ENCODE data around the gene PCNX2.

DNA sequence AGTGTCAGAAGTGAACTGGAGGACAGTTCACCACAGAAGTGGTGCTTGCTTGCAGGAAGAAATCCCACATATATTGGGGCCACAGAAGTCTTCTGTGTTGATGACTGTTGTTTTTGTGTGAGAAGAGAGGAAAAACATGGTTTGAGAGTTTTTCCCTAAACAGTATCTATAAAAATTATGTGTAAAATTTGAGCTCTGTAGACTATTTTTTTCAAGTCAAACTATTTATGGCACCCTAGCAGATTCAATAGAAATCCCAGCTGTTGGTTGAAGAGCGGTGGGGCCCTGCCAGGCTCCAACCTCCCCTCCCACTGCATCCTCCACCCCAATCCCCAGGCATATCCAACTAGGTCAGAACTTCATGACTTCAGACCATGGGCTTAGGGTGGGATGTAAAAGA lies 283.5 kb downstream of the PCNX2 start:
- TF ChIP-seq, protein P1, sequence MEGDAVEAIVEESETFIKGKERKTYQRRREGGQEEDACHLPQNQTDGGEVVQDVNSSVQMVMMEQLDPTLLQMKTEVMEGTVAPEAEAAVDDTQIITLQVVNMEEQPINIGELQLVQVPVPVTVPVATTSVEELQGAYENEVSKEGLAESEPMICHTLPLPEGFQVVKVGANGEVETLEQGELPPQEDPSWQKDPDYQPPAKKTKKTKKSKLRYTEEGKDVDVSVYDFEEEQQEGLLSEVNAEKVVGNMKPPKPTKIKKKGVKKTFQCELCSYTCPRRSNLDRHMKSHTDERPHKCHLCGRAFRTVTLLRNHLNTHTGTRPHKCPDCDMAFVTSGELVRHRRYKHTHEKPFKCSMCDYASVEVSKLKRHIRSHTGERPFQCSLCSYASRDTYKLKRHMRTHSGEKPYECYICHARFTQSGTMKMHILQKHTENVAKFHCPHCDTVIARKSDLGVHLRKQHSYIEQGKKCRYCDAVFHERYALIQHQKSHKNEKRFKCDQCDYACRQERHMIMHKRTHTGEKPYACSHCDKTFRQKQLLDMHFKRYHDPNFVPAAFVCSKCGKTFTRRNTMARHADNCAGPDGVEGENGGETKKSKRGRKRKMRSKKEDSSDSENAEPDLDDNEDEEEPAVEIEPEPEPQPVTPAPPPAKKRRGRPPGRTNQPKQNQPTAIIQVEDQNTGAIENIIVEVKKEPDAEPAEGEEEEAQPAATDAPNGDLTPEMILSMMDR (conservative IDR thresholded peaks at IDR 0.05; ENCODE audit: low read depth, low read length), result no peak
- TF ChIP-seq EZH2 (IDR thresholded peaks at IDR 0.05; ENCODE audit: borderline replicate concordance, low read depth, low read length, poor library complexity, severe bottlenecking), result no peak
